ENCODE measurements around the gene PARD3. TPM values are rescaled to one million over a fixed set of nuclear protein-coding genes. Genes with fewer than 3 reads are reported as not detected.

The PARD3 gene
- total RNA-seq, 2 donors from 2014 or later = 31.6 to 41.6 TPM

GRCh38 chr10:34464591-34464990 is 350.5 kb downstream of the PARD3 start:
- no peak overlapping the region for H3K4me3 ChIP-seq
- no peak for TF ChIP-seq CTCF (IDR thresholded peaks at IDR 0.05)

GRCh38 chr10:34464000-34464399 is 351.1 kb downstream of the PARD3 start:
- Histone ChIP-seq H3K9me3 (no peaks in the 10 kb centered on the region), H3K36me3 (no peaks in the 10 kb centered on the region), H3K27ac (no peak overlapping the region), H3K27me3 (no peaks in the 10 kb centered on the region), H3K4me3 (no peak overlapping the region), H3K4me1 (no peaks in the 10 kb centered on the region)
- no peak for TF ChIP-seq CTCF (IDR thresholded peaks at IDR 0.05)
- no peak for DNase-seq (ENCODE audit: low spot score)

More at GRCh38 chr10:34464591-34464990, 350.5 kb downstream of the PARD3 start:
- Histone ChIP-seq H3K27me3 (no peaks in the 10 kb centered on the region), H3K9me3 (no peaks in the 10 kb centered on the region), H3K36me3 (no peaks in the 10 kb centered on the region), H3K4me1 (no peaks in the 10 kb centered on the region), H3K27ac (no peak overlapping the region)
- DNase-seq (ENCODE audit: low spot score) = no peak

GRCh38 chr10:34462993-34463392 is 352.1 kb downstream of the PARD3 start:
- DNase-seq (ENCODE audit: low spot score) = no peak
- no peaks in the 10 kb centered on the region for H3K9me3 ChIP-seq
- TF ChIP-seq CTCF (IDR thresholded peaks at IDR 0.05) = no peak
- H3K36me3 ChIP-seq = no peaks in the 10 kb centered on the region
- H3K27me3 ChIP-seq = no peaks in the 10 kb centered on the region
- H3K4me1 ChIP-seq = no peaks in the 10 kb centered on the region
- H3K4me3 ChIP-seq = no peak overlapping the region
- H3K27ac ChIP-seq = no peak overlapping the region

GRCh38 chr10:34462056-34462455 is 353.0 kb downstream of the PARD3 start:
- H3K4me1 ChIP-seq = no peaks in the 10 kb centered on the region
- H3K4me3 ChIP-seq = no peak overlapping the region
- no peaks in the 10 kb centered on the region for H3K36me3 ChIP-seq
- TF ChIP-seq CTCF (IDR thresholded peaks at IDR 0.05) = no peak
- no peak overlapping the region for H3K27ac ChIP-seq
- DNase-seq (ENCODE audit: low spot score) = no peak
- no peaks in the 10 kb centered on the region for H3K9me3 ChIP-seq
- H3K27me3 ChIP-seq = no peaks in the 10 kb centered on the region

- Histone ChIP-seq H3K27ac (no peak overlapping the region), H3K27me3 (no peaks in the 10 kb centered on the region), H3K4me3 (no peak overlapping the region), H3K4me1 (peaks cover 0 to 7% of the 10 kb centered on the region in 2 donors), H3K9me3 (no peaks in the 10 kb centered on the region), H3K36me3 (no peaks in the 10 kb centered on the region)
- DNase-seq (ENCODE audit: low spot score) = no peak
- no peak for TF ChIP-seq CTCF (IDR thresholded peaks at IDR 0.05)
These were observed 360.4 kb downstream of the PARD3 start for GRCh38 chr10:34454590-34455261.

GRCh38 chr10:34449836-34450235 is 365.3 kb downstream of the PARD3 start:
- H3K4me3 ChIP-seq = no peak overlapping the region
- H3K27ac ChIP-seq = no peak overlapping the region
- DNase-seq (ENCODE audit: low spot score) = no peak
- peaks cover 0 to 3% of the 10 kb centered on the region in 2 donors for H3K4me1 ChIP-seq
- H3K9me3 ChIP-seq = no peaks in the 10 kb centered on the region
- no peaks in the 10 kb centered on the region for H3K36me3 ChIP-seq
- no peaks in the 10 kb centered on the region for H3K27me3 ChIP-seq
- TF ChIP-seq CTCF (IDR thresholded peaks at IDR 0.05) = no peak
